CD4-positive, alpha-beta T cell (primary cell): ENCODE results near the gene SPECC1. TPM values are rescaled to one million over a fixed set of nuclear protein-coding genes. Genes with fewer than 3 reads are reported as not detected.

Experiments
- ATAC-seq: fragments of 200-7000 bp; cut with Tn5 transposase; one replicate; pipeline ENCODE4 v1.10.0; 2022; ENCODE audit warnings: mild to moderate bottlenecking; ENCODE audit not compliant: poor library complexity
- CTCF ChIA-PET: fragments of 350-600 bp; sonication (Branson Sonifier 250); formaldehyde crosslinking; loops from one replicate; lab custom pipeline; 2021; ENCODE audit warnings: antibody characterized with exemption, inconsistent platforms; lab: Charles Lee
- POLR2A ChIA-PET: fragments of 350-600 bp; sonication (Branson Sonifier 250); formaldehyde crosslinking; loops from one replicate; lab custom pipeline; 2021; ENCODE audit warnings: antibody characterized with exemption, inconsistent platforms; lab: Charles Lee
- DNase-seq, 14 experiments: peaks; one replicate each; pipeline ENCODE4 v3.0.0-alpha.2; 2013 to 2020; ENCODE audit warnings: mixed read lengths in 2 of 14
- H3K27ac ChIP-seq, 2 donors: one replicate each; pipeline versions ENCODE4 v1.5.1 to v1.7.0; 2013; ENCODE audit warnings: low read length in 2 of 2, low read depth in 1 of 2, mild to moderate bottlenecking in 1 of 2
- H3K27me3 ChIP-seq, 2 experiments: 1 replicate in 1 of 2; 2 replicates in 1 of 2; pipeline versions ENCODE4 v1.6.1 to v1.7.0; 2013; ENCODE audit warnings: low read length in 2 of 2, control low read depth in 1 of 2, mild to moderate bottlenecking in 1 of 2, moderate library complexity in 1 of 2; ENCODE audit not compliant: insufficient read depth in 2 of 2, control insufficient read depth in 1 of 2
- H3K36me3 ChIP-seq: one replicate; pipeline ENCODE4 v1.6.1; 2013; ENCODE audit warnings: low read length, control low read depth; ENCODE audit not compliant: insufficient read depth
- H3K4me1 ChIP-seq: one replicate; pipeline ENCODE4 v1.6.1; 2013; ENCODE audit warnings: low read length, control low read depth; ENCODE audit not compliant: insufficient read depth
- H3K4me3 ChIP-seq: one replicate; pipeline ENCODE4 v1.5.1; 2013; ENCODE audit warnings: mild to moderate bottlenecking, low read length, moderate library complexity
- H3K9me3 ChIP-seq, 2 experiments: 1 replicate in 1 of 2; 2 replicates in 1 of 2; pipeline versions ENCODE4 v1.6.1 to v1.7.0; 2013; ENCODE audit warnings: low read length in 2 of 2, mild to moderate bottlenecking in 2 of 2, control low read depth in 1 of 2, moderate library complexity in 1 of 2; ENCODE audit not compliant: control insufficient read depth in 1 of 2, insufficient read depth in 1 of 2
- H3K27ac Mint-ChIP-seq: one replicate; pipeline ENCODE4 v1.8.0; 2020; ENCODE audit warnings: mixed read lengths
- H3K27me3 Mint-ChIP-seq: one replicate; pipeline ENCODE4 v1.8.0; 2021; ENCODE audit warnings: mixed read lengths
- H3K36me3 Mint-ChIP-seq: one replicate; pipeline ENCODE4 v1.8.0; 2021; ENCODE audit warnings: low read depth, mixed read lengths
- H3K4me1 Mint-ChIP-seq: one replicate; pipeline ENCODE4 v1.8.0; 2021; ENCODE audit warnings: low read depth, mixed read lengths
- H3K4me3 Mint-ChIP-seq: one replicate; pipeline ENCODE4 v1.8.0; 2020; ENCODE audit warnings: mild to moderate bottlenecking, mixed read lengths
- H3K9me3 Mint-ChIP-seq: one replicate; pipeline ENCODE4 v1.8.0; 2020; ENCODE audit warnings: mixed read lengths
- CTCF ChIP-seq: fragments of 200-600 bp; IDR thresholded peaks from one replicate; pipeline ENCODE4 v1.8.0; 2022; ENCODE audit warnings: antibody characterized with exemption, mild to moderate bottlenecking
- intact Hi-C, 2 experiments: fragments of 100-400 bp; cut with DNase I in 1 of 2; cut with micrococcal nuclease in 1 of 2; formaldehyde crosslinking; loops; one replicate each; pipeline versions ENCODE4 v1.15.1 to v1.9.0; 2023 to 2025; cut with DNase I, micrococcal nuclease
- total RNA-seq, 174 experiments: library from RNA in 2 of 174; stranded (reverse) in 2 of 174; gene quantifications; one replicate each; pipeline ENCODE4 v1.2.3 and lab custom pipeline; 2021 to 2026

SPECC1 gene
- total RNA-seq, 2 experiments from 2014 or later, result 4.3 to 4.4 TPM

GRCh38 chr17:20045476-20045875 is 36.3 kb downstream of the SPECC1 start:
- Histone ChIP-seq H3K4me3 (no peak overlapping the region), H3K27ac (no peak overlapping the region), H3K36me3 (no peaks in the 10 kb centered on the region), H3K4me1 (peaks cover 8% of the 10 kb centered on the region), H3K9me3 (no peaks in the 10 kb centered on the region), H3K27me3 (no peaks in the 10 kb centered on the region)
- ChIA-PET CTCF (no interaction called here), POLR2A (no interaction called here)
- no peak for ATAC-seq
- no peaks in the 10 kb centered on the region for H3K9me3 Mint-ChIP-seq
- H3K27ac Mint-ChIP-seq, result no peak overlapping the region
- H3K27me3 Mint-ChIP-seq, result peaks cover 4% of the 10 kb centered on the region
- intact Hi-C loops, result no loop called here
- no peak overlapping the region for H3K4me3 Mint-ChIP-seq
- TF ChIP-seq CTCF, result no peak
- H3K36me3 Mint-ChIP-seq, result no peaks in the 10 kb centered on the region
- H3K4me1 Mint-ChIP-seq, result no peaks in the 10 kb centered on the region
- DNase-seq, result no peak

GRCh38 chr17:20046629-20047028 is 37.5 kb downstream of the SPECC1 start:
- ChIA-PET CTCF (no interaction called here), POLR2A (no interaction called here)
- H3K36me3 Mint-ChIP-seq, result no peaks in the 10 kb centered on the region

GRCh38 chr17:20051624-20052023 is 42.5 kb downstream of the SPECC1 start:
- Mint-ChIP-seq H3K36me3 (no peaks in the 10 kb centered on the region), H3K4me1 (no peaks in the 10 kb centered on the region), H3K9me3 (no peaks in the 10 kb centered on the region), H3K27ac (no peak overlapping the region), H3K27me3 (peaks cover 4% of the 10 kb centered on the region), H3K4me3 (no peak overlapping the region)
- ChIA-PET CTCF (no interaction called here), POLR2A (no interaction called here)
- no peaks in the 10 kb centered on the region for H3K9me3 ChIP-seq
- no peak for TF ChIP-seq CTCF
- no peaks in the 10 kb centered on the region for H3K4me1 ChIP-seq
- no peak for DNase-seq
- intact Hi-C loops, result no loop called here
- no peak for ATAC-seq
- no peaks in the 10 kb centered on the region for H3K36me3 ChIP-seq
- no peak overlapping the region for H3K27ac ChIP-seq
- no peaks in the 10 kb centered on the region for H3K27me3 ChIP-seq
- H3K4me3 ChIP-seq, result no peak overlapping the region

More at GRCh38 chr17:20046629-20047028, 37.5 kb downstream of the SPECC1 start:
- Histone ChIP-seq H3K9me3 (no peaks in the 10 kb centered on the region), H3K27ac (no peak overlapping the region), H3K36me3 (no peaks in the 10 kb centered on the region), H3K4me1 (peaks cover 8% of the 10 kb centered on the region), H3K4me3 (no peak overlapping the region), H3K27me3 (no peaks in the 10 kb centered on the region)
- Mint-ChIP-seq H3K27me3 (peaks cover 3% of the 10 kb centered on the region), H3K4me3 (no peak overlapping the region), H3K27ac (no peak overlapping the region), H3K4me1 (no peaks in the 10 kb centered on the region), H3K9me3 (no peaks in the 10 kb centered on the region)
- intact Hi-C loops, result no loop called here
- TF ChIP-seq CTCF, result no peak
- ATAC-seq, result no peak
- no peak for DNase-seq
